Measurements from ENCODE around the gene MRPL42. TPM values are rescaled to one million over a fixed set of nuclear protein-coding genes. Genes with fewer than 3 reads are reported as not detected.

MRPL42 gene
- total and polyA plus RNA-seq, 4 experiments from 2014 or later = 40.1 to 92.8 (median 59.4) TPM

- Mint-ChIP-seq H3K4me3 (no peak overlapping the region), H3K4me1 (peaks cover 0 to 5% (median 2%) of the 10 kb centered on the region in 4 donors), H3K36me3 (peaks cover 0 to 8% of the 10 kb centered on the region in 2 donors), H3K9me3 (no peaks in the 10 kb centered on the region), H3K27ac (no peak overlapping the region), H3K27me3 (no peaks in the 10 kb centered on the region)
- H3K9me3 ChIP-seq (ENCODE audit: control insufficient read depth in 1 of 2, low read length in 2 of 2) = no peaks in the 10 kb centered on the region
- H3K4me1 ChIP-seq (ENCODE audit: insufficient read depth, low read length) = no peaks in the 10 kb centered on the region
- ChIA-PET POLR2A (ENCODE audit: partially characterized antibody) (no interaction called here), CTCF (ENCODE audit: partially characterized antibody) (interaction anchor here (13.2 kb wide), 1 partner anchor 593 kb away, joined by 480 read pairs; no protein-coding TSS in a partner anchor)
- no peak for DNase-seq
- no peak overlapping the region for H3K27ac ChIP-seq (ENCODE audit: low read depth, low read length)
- no peak overlapping the region for H3K4me3 ChIP-seq (ENCODE audit: low read length in 2 of 2)
- intact Hi-C loops (cut with micrococcal nuclease) = no loop called here
- H3K36me3 ChIP-seq (ENCODE audit: insufficient read depth, low read length) = no peaks in the 10 kb centered on the region
- H3K27me3 ChIP-seq (ENCODE audit: insufficient read depth, low read length) = no peaks in the 10 kb centered on the region
Measured at GRCh38 chr12:93509506-93509905, 42.2 kb downstream of the MRPL42 start.

- POLR2A ChIA-PET (ENCODE audit: partially characterized antibody) = no interaction called here
Measured at GRCh38 chr12:93514853-93515252, 47.5 kb downstream of the MRPL42 start.

DNA sequence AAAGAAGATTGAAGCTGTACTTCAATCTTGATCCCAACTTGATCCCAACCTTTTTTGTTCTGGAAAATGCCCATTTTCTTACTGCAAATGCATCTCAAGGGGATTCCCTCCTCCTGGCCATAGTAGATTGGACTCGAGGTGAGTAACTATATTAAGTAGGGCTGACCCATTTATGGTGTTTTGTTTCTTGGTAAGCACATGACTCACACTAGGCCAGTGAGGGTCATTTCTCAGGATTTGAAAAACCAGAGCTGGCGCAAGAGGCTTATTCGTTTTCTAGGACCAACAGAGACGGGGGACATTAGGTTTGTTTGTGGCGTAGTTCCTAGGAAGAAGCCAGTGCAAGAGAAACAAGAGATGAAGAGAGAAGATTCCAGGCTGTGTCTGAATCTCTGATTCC lies 51.4 kb downstream of the MRPL42 start:
- H3K9me3 Mint-ChIP-seq = no peaks in the 10 kb centered on the region
- Histone ChIP-seq H3K9me3 (ENCODE audit: control insufficient read depth in 1 of 2, low read length in 2 of 2) (no peaks in the 10 kb centered on the region), H3K4me1 (ENCODE audit: insufficient read depth, low read length) (no peaks in the 10 kb centered on the region), H3K27me3 (ENCODE audit: insufficient read depth, low read length) (no peaks in the 10 kb centered on the region), H3K4me3 (ENCODE audit: low read length in 2 of 2) (no peak overlapping the region), H3K36me3 (ENCODE audit: insufficient read depth, low read length) (no peaks in the 10 kb centered on the region), H3K27ac (ENCODE audit: low read depth, low read length) (no peak overlapping the region)
- ChIA-PET CTCF (ENCODE audit: partially characterized antibody) (interaction anchor here (1.5 to 4.7 kb wide), 2 partner anchors 16 to 583 kb away, joined by 6 to 25 read pairs; no protein-coding TSS in a partner anchor), POLR2A (ENCODE audit: partially characterized antibody) (interaction anchor here (0.5 kb wide), 1 partner anchor 1903 kb away, joined by 3 read pairs; no protein-coding TSS in a partner anchor)
- intact Hi-C loops (cut with micrococcal nuclease) = no loop called here
- H3K4me3 Mint-ChIP-seq = no peak overlapping the region
- peaks cover 0 to 7% of the 10 kb centered on the region in 2 donors for H3K36me3 Mint-ChIP-seq
- H3K4me1 Mint-ChIP-seq = peaks cover 0 to 4% (median 0%) of the 10 kb centered on the region in 4 donors
- DNase-seq = no peak
- no peaks in the 10 kb centered on the region for H3K27me3 Mint-ChIP-seq
- no peak overlapping the region for H3K27ac Mint-ChIP-seq

More at GRCh38 chr12:93514853-93515252, 47.5 kb downstream of the MRPL42 start:
- H3K4me3 Mint-ChIP-seq = no peak overlapping the region
- no peak for DNase-seq
- Histone ChIP-seq H3K27me3 (ENCODE audit: insufficient read depth, low read length) (no peaks in the 10 kb centered on the region), H3K4me3 (ENCODE audit: low read length in 2 of 2) (no peak overlapping the region), H3K9me3 (ENCODE audit: control insufficient read depth in 1 of 2, low read length in 2 of 2) (no peaks in the 10 kb centered on the region), H3K4me1 (ENCODE audit: insufficient read depth, low read length) (no peaks in the 10 kb centered on the region), H3K27ac (ENCODE audit: low read depth, low read length) (no peak overlapping the region), H3K36me3 (ENCODE audit: insufficient read depth, low read length) (no peaks in the 10 kb centered on the region)
- CTCF ChIA-PET (ENCODE audit: partially characterized antibody) = interaction anchor here (2.6 to 4.7 kb wide), 2 partner anchors 12 to 587 kb away, joined by 10 to 25 read pairs; no protein-coding TSS in a partner anchor
- H3K36me3 Mint-ChIP-seq = peaks cover 0 to 7% of the 10 kb centered on the region in 2 donors
- peaks cover 0 to under 1% (median 0%) of the 10 kb centered on the region in 4 donors for H3K4me1 Mint-ChIP-seq
- H3K27me3 Mint-ChIP-seq = no peaks in the 10 kb centered on the region
- no peaks in the 10 kb centered on the region for H3K9me3 Mint-ChIP-seq
- intact Hi-C loops (cut with micrococcal nuclease) = no loop called here
- peak overlapping the region in 2 of 7 donors; percentile 46 to 59 for H3K27ac Mint-ChIP-seq

DNA sequence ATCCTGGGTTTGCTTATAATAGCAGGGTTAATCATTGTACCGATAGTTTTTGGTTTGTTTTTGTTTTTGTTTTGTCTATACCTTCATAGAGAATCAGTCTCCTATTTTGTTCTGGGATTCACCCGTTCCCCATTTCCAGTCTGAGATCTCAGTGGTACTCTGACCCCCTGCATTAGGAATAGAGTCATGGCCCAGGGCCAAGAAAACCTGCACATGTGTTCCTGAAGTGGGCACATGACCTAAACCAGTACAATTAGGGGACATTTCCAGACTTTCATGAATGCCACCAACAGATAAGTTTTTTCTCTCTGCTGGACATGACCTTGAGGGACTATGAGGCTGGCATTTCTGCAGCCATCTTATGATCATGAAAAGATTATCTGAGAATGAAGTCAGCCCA lies 52.5 kb downstream of the MRPL42 start:
- ChIA-PET POLR2A (ENCODE audit: partially characterized antibody) (no interaction called here), CTCF (ENCODE audit: partially characterized antibody) (interaction anchor here (4.7 kb wide), 1 partner anchor 582 kb away, joined by 25 read pairs; no protein-coding TSS in a partner anchor)
- H3K4me3 ChIP-seq (ENCODE audit: low read length in 2 of 2) = no peak overlapping the region
- H3K9me3 ChIP-seq (ENCODE audit: control insufficient read depth in 1 of 2, low read length in 2 of 2) = no peaks in the 10 kb centered on the region
- H3K27ac Mint-ChIP-seq = no peak overlapping the region
- H3K36me3 ChIP-seq (ENCODE audit: insufficient read depth, low read length) = no peaks in the 10 kb centered on the region
- H3K27ac ChIP-seq (ENCODE audit: low read depth, low read length) = no peak overlapping the region
- no peaks in the 10 kb centered on the region for H3K27me3 ChIP-seq (ENCODE audit: insufficient read depth, low read length)
- H3K4me1 ChIP-seq (ENCODE audit: insufficient read depth, low read length) = no peaks in the 10 kb centered on the region
- no peak overlapping the region for H3K4me3 Mint-ChIP-seq
- no peaks in the 10 kb centered on the region for H3K27me3 Mint-ChIP-seq
- H3K9me3 Mint-ChIP-seq = no peaks in the 10 kb centered on the region
- peaks cover 0 to 7% of the 10 kb centered on the region in 2 donors for H3K36me3 Mint-ChIP-seq
- peaks cover 0 to 4% (median 0%) of the 10 kb centered on the region in 4 donors for H3K4me1 Mint-ChIP-seq
- DNase-seq = no peak
- intact Hi-C loops (cut with micrococcal nuclease) = no loop called here

DNA sequence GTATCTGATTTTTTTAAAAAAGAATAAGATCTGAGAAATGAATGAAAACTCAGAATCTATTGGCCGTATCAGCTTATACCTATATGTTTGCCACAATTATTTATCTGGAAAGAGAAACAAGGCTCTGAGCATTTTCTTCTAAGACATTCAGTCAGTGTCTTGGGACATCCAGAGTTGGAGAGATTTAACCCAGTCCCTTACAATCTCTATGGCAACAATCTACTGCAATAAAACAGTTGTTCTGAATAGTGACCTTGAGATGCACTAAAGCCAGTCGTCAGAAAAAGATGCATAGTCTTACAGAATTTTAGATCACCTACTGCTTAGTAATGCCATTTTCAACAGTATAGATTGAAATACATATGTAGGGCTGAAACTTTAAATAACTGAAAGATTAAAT lies 53.1 kb downstream of the MRPL42 start:
- ChIA-PET CTCF (ENCODE audit: partially characterized antibody) (no interaction called here), POLR2A (ENCODE audit: partially characterized antibody) (no interaction called here)
- peaks cover 0 to 1% of the 10 kb centered on the region in 2 donors for H3K27me3 Mint-ChIP-seq
- DNase-seq = no peak
- intact Hi-C loops (cut with micrococcal nuclease) = no loop called here
- Histone ChIP-seq H3K27ac (ENCODE audit: low read depth, low read length) (no peak overlapping the region), H3K27me3 (ENCODE audit: insufficient read depth, low read length) (no peaks in the 10 kb centered on the region), H3K4me3 (ENCODE audit: low read length in 2 of 2) (no peak overlapping the region), H3K9me3 (ENCODE audit: control insufficient read depth in 1 of 2, low read length in 2 of 2) (no peaks in the 10 kb centered on the region), H3K4me1 (ENCODE audit: insufficient read depth, low read length) (no peaks in the 10 kb centered on the region), H3K36me3 (ENCODE audit: insufficient read depth, low read length) (no peaks in the 10 kb centered on the region)
- H3K9me3 Mint-ChIP-seq = no peaks in the 10 kb centered on the region
- peaks cover 0 to 4% (median 0%) of the 10 kb centered on the region in 4 donors for H3K4me1 Mint-ChIP-seq
- H3K36me3 Mint-ChIP-seq = peaks cover 0 to 4% of the 10 kb centered on the region in 2 donors
- no peak overlapping the region for H3K4me3 Mint-ChIP-seq
- no peak overlapping the region for H3K27ac Mint-ChIP-seq

DNA sequence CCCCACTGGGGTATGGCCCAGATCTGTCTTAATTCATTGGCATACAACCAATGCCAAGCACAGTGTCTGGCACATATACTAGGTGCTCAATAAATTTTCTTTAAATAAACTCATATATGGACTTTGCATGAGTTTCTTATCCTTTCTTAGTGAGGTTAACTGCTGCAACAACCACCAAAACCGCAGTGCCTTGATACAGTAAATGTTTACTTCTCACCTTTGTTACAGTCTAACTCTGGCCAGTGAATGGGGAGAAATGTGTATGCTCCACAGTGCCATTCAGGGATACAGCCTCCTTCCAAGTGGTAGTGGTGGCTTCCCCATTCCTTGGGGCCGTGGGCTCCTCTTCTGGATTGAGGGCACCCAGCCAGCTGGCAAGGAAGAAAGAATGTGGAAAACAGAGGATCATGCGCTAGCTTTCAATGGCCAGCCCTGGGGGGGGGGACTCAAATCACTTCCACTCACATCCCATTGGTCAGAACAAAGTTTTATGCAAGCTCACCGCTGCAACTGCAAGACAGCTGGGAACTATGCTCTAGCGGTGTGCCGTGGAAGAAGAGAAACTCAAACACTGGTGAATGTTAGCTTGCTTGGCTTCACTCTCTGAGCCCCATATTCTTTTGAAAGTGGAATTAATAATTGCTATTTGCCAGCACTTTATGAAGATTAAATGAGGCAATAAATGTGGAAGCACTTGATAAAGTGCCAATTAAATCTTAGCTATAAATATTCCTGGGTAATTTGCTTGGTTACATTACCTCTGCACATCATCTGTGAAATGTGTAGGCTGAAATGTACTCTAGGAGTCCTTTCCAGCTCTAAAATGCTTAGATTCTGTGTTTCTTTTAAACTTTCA lies 54.1 kb downstream of the MRPL42 start:
- H3K4me1 ChIP-seq (ENCODE audit: insufficient read depth, low read length) = no peaks in the 10 kb centered on the region
- POLR2A ChIA-PET (ENCODE audit: partially characterized antibody) = no interaction called here
- DNase-seq = no peak

DNA sequence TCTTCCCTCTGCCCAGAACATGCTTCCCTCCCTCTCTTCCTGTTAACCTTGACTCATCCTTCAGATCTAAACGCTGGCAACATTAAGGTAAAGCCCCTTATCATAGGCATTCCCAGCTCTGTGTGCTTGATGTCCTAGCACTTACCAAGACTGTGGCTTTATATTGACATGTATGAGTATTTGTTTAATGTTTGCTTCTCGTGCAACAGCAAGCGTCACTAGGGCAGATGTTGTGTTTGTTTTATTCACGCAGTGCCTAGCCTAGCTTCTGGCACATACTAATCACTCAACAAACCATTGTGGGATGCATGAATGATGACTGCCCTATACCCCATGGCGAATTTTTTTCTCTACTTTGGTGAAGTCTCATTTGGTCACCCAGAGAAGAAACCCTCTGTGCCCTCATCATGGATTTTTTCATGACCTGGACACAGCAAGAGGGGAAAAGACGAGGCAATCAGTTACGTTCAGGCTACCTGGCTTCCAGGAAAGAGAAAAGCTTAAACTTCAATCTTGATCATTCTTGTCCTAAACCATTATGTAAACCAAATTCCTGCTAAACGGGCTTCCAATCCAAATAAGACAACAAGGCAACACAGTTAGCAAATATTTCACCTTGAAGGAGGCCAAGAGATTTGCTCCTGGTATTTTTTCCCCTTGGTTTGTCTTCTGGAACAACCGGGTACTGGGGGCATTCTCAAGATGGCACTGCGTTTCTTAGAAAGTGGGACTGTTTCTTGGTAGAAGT lies 57.2 kb downstream of the MRPL42 start:
- Mint-ChIP-seq H3K4me3 (no peak overlapping the region), H3K4me1 (peaks cover 0 to 5% (median 2%) of the 10 kb centered on the region in 4 donors), H3K9me3 (no peaks in the 10 kb centered on the region), H3K36me3 (no peaks in the 10 kb centered on the region), H3K27me3 (peaks cover 1 to 4% of the 10 kb centered on the region in 2 donors), H3K27ac (no peak overlapping the region)
- no peaks in the 10 kb centered on the region for H3K36me3 ChIP-seq (ENCODE audit: insufficient read depth, low read length)
- no peak for DNase-seq
- H3K9me3 ChIP-seq (ENCODE audit: control insufficient read depth in 1 of 2, low read length in 2 of 2) = no peaks in the 10 kb centered on the region
- H3K4me3 ChIP-seq (ENCODE audit: low read length in 2 of 2) = no peak overlapping the region
- intact Hi-C loops (cut with micrococcal nuclease) = no loop called here
- ChIA-PET POLR2A (ENCODE audit: partially characterized antibody) (no interaction called here), CTCF (ENCODE audit: partially characterized antibody) (interaction anchor here (3.5 kb wide), 1 partner anchor 578 kb away, joined by 19 read pairs; no protein-coding TSS in a partner anchor)
- no peaks in the 10 kb centered on the region for H3K4me1 ChIP-seq (ENCODE audit: insufficient read depth, low read length)
- H3K27ac ChIP-seq (ENCODE audit: low read depth, low read length) = no peak overlapping the region
- no peaks in the 10 kb centered on the region for H3K27me3 ChIP-seq (ENCODE audit: insufficient read depth, low read length)

More for the DNA sequence above, 54.1 kb downstream of the MRPL42 start:
- Histone ChIP-seq H3K27ac (ENCODE audit: low read depth, low read length) (no peak overlapping the region), H3K9me3 (ENCODE audit: control insufficient read depth in 1 of 2, low read length in 2 of 2) (no peaks in the 10 kb centered on the region), H3K27me3 (ENCODE audit: insufficient read depth, low read length) (no peaks in the 10 kb centered on the region), H3K36me3 (ENCODE audit: insufficient read depth, low read length) (no peaks in the 10 kb centered on the region), H3K4me3 (ENCODE audit: low read length in 2 of 2) (no peak overlapping the region)
- H3K9me3 Mint-ChIP-seq = no peaks in the 10 kb centered on the region
- intact Hi-C loops (cut with micrococcal nuclease) = no loop called here
- H3K36me3 Mint-ChIP-seq = no peaks in the 10 kb centered on the region
- CTCF ChIA-PET (ENCODE audit: partially characterized antibody) = interaction anchor here (1.9 kb wide), 1 partner anchor 581 kb away, joined by 11 read pairs; no protein-coding TSS in a partner anchor
- no peak overlapping the region for H3K27ac Mint-ChIP-seq
- peaks cover 1 to 2% of the 10 kb centered on the region in 2 donors for H3K27me3 Mint-ChIP-seq
- H3K4me1 Mint-ChIP-seq = peaks cover 0 to 4% (median 0%) of the 10 kb centered on the region in 4 donors
- H3K4me3 Mint-ChIP-seq = no peak overlapping the region
